HUES64 (cell line): Measurements from ENCODE around the gene ABHD12.

Source experiments
- H3K27ac ChIP-seq: 2 replicates; pipeline ENCODE4 v1.7.0; 2013; ENCODE audit warnings: low read depth, low read length, inconsistent platforms
- H3K27me3 ChIP-seq: 2 replicates; pipeline ENCODE4 v1.6.1; 2013; ENCODE audit warnings: mild to moderate bottlenecking, low read length; ENCODE audit not compliant: insufficient read depth
- H3K36me3 ChIP-seq: 2 replicates; pipeline ENCODE4 v1.6.1; 2013; ENCODE audit warnings: mild to moderate bottlenecking, low read length; ENCODE audit not compliant: insufficient read depth
- H3K4me1 ChIP-seq: 2 replicates; pipeline ENCODE4 v1.6.1; 2013; ENCODE audit warnings: mild to moderate bottlenecking, low read length, moderate library complexity; ENCODE audit not compliant: insufficient read depth
- H3K4me3 ChIP-seq: 2 replicates; pipeline ENCODE4 v1.5.1; 2013; ENCODE audit warnings: mild to moderate bottlenecking, low read length, moderate library complexity
- H3K9ac ChIP-seq: 2 replicates; pipeline ENCODE4 v1.6.1; 2013; ENCODE audit warnings: mild to moderate bottlenecking, low read depth, low read length
- H3K9me3 ChIP-seq: 2 replicates; pipeline ENCODE4 v1.6.1; 2013; ENCODE audit warnings: low read depth, low read length; ENCODE audit not compliant: insufficient read depth
- WGBS: fragments of 150-250, 120-280 bp; methylation state at CpG from one replicate; pipeline ENCODE4 v1.1.7; 2013; ENCODE audit warnings: missing lambda C conversion rate; 5-methylcytosine and 5-hydroxymethylcytosine counted together

The ABHD12 gene

DNA sequence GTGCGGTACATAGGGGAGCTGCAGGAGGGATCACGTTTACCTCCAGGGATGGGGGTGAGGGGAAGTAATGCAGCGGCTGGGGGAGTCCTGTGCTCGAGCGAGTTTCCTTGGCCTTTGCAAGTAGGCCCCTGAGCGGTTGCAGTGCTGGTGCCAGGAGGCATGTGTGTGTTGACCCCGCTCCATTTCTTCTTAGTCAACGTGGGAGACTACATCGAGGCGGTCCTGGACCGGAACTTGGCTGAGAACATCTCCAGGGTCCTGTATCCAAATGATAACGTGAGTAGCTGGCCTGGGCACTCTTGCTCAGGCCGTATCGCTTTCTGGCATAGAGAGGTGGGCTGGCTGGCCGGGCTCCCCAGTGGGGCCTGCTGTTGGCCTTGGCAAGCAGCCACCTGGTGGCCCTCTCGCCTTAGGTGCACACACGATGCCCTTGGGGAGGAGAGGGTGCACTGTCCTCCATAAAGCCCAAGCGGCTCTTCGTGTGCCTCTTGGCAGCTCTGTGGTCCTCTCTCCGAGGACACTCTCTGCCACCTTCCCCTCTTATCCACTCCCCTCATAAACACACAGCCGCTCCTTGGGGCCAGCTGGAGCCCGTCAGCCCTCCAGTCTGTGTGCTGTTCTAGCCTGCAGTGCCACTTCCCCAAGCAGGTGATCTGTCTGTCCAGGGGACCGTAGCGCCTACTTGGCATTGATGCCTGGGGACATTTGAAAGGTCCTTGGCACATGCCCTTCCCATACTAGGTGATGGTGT is 113.4 kb downstream of the ABHD12 start:
- no peak overlapping the region for H3K9ac ChIP-seq
- H3K27ac ChIP-seq = no peak overlapping the region
- peaks cover 75% of the 10 kb centered on the region for H3K36me3 ChIP-seq
- H3K9me3 ChIP-seq = no peaks in the 10 kb centered on the region
- H3K4me3 ChIP-seq = no peak overlapping the region
- WGBS = 94% methylated on average over 24 of the region's 24 CpGs
- H3K27me3 ChIP-seq = no peaks in the 10 kb centered on the region
- H3K4me1 ChIP-seq = no peaks in the 10 kb centered on the region

DNA sequence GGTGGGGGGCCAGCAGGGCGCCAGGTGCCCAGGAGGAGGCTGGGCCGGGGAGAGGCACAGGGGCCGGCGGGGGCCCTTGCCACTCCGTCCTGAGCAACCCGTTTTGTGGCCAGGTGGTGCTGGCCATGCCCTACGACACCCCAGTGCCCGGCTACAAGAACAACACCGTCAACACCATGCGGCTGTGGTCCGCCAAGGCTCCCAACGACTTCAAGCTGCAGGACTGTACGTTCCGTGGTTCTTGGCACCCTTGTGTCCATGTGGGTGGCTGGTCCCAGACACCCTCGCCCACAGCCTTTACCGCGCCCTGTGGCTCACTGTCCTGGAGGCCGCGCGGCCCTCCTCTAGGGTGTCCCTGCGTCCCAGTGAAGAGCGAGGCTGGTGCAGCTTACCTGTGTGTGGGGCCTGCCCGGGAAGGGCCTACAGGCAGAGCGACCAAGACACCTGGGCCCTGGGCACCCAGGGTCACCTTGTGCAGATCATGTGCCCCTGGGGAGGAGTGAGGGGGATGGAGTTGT is 114.0 kb downstream of the ABHD12 start:
- no peaks in the 10 kb centered on the region for H3K27me3 ChIP-seq
- H3K36me3 ChIP-seq = peaks cover 75% of the 10 kb centered on the region
- H3K9me3 ChIP-seq = no peaks in the 10 kb centered on the region
- no peak overlapping the region for H3K27ac ChIP-seq
- no peaks in the 10 kb centered on the region for H3K4me1 ChIP-seq
- WGBS = 93% methylated on average over 24 of the region's 24 CpGs
- no peak overlapping the region for H3K4me3 ChIP-seq
- no peak overlapping the region for H3K9ac ChIP-seq

DNA sequence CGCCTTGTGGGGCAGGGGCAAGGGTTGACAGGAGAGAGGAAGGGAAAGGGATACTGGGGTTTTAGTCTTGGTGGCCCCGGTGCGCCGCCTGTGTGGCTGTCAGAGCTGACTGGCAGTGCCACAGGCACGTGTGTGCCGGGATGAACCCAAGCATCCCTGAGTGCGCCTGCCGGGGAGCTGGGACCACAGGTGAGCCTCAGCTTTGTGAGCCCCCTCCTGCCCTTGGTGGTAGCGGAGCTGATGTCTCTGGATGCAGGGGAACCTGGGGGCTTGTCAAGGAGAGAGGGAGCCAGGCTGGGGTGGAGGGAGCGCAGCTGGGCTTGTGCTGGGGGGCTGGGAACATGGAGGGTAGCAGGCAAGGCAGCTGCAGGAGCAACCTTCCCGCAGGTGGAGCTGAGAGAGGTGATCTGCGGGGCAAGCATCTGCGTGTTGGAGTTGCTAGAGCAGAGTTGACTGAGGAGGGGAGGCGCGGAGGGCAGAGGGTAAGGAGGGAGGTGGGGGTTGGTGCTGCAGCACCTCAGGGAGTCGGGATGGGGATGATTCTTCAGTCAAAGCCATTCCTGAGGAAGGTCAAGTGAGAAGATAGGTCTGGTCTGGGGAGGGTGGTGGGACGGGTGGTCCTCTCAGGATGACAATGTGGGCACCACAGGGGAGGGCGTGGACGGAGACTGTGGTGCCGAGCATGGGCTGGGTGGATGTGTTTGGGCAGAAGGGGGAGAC is 114.7 kb downstream of the ABHD12 start:
- WGBS = 94% methylated on average over 20 of the region's 20 CpGs
- Histone ChIP-seq H3K9me3 (no peaks in the 10 kb centered on the region), H3K27me3 (no peaks in the 10 kb centered on the region), H3K4me1 (no peaks in the 10 kb centered on the region), H3K9ac (no peak overlapping the region), H3K36me3 (peaks cover 76% of the 10 kb centered on the region), H3K27ac (no peak overlapping the region), H3K4me3 (no peak overlapping the region)

DNA sequence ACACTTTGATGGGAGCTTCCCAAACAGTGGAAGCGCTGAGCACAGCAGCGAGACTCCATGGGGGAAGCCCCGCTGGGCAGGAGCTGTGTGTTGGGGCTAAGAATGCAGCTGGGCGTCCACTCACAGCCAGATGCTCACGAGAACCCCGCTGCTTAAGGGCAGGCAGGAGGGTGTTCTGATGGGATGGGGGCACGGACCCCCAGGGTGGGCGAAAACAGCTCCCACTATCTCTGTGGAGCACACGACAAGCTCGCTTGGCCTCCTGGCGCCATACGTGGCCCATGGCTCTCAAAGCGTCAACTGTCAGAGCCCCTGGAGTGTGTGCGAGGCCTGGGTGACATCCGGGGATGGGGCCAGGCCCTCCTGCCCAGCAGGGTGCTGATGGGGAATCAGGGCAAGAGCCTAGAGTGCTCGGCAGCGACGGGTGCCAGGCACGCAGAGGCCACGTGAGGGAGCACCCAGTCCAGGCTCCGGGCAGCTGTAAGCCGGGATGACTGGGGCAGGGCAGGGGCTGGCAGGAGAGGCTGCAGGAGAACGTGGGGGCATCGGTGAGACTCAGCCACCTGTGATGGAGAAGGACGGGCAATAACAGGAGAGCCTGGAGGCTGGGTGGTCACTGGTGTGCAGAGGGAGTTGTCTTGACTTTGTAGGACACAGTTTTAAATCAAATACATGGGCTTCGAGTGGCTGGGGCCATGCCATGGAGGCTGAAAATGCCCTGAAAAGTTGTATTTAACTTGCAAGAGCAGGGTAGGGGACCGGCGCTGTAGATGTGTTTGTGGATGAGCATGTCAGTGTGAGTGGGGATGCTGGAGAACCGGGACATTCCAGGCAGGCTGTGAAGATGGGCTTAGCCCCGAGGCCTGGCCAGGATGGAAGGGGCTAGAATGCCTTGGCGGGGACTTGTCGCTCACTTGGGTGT is 115.5 kb downstream of the ABHD12 start:
- no peaks in the 10 kb centered on the region for H3K9me3 ChIP-seq
- H3K36me3 ChIP-seq = peaks cover 71% of the 10 kb centered on the region
- H3K4me1 ChIP-seq = no peaks in the 10 kb centered on the region
- no peak overlapping the region for H3K4me3 ChIP-seq
- no peak overlapping the region for H3K27ac ChIP-seq
- H3K9ac ChIP-seq = no peak overlapping the region
- 93% methylated on average over 32 of the region's 32 CpGs for WGBS
- no peaks in the 10 kb centered on the region for H3K27me3 ChIP-seq

DNA sequence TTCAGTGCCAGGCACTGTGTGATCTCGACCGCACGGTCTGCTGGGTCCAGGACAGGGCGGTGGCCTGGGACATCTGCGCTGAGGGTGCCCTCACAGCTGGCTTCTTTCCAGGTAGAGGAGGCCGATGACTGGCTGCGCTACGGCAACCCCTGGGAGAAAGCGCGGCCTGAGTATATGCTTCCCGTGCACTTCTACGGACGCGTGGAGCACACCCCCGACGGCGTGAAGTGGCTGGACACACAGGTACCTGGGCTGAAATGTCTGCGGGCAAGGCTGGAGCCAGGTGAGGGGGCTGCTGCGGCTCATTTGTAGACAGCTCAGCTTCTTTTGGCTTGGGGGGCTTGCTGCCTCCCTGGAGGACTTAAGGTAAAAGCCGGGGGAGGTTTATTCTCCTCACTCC is 116.2 kb downstream of the ABHD12 start:
- Histone ChIP-seq H3K4me3 (no peak overlapping the region), H3K27me3 (no peaks in the 10 kb centered on the region), H3K9me3 (no peaks in the 10 kb centered on the region), H3K9ac (no peak overlapping the region), H3K36me3 (peaks cover 71% of the 10 kb centered on the region), H3K4me1 (no peaks in the 10 kb centered on the region), H3K27ac (no peak overlapping the region)
- WGBS = 97% methylated on average over 20 of the region's 20 CpGs

DNA sequence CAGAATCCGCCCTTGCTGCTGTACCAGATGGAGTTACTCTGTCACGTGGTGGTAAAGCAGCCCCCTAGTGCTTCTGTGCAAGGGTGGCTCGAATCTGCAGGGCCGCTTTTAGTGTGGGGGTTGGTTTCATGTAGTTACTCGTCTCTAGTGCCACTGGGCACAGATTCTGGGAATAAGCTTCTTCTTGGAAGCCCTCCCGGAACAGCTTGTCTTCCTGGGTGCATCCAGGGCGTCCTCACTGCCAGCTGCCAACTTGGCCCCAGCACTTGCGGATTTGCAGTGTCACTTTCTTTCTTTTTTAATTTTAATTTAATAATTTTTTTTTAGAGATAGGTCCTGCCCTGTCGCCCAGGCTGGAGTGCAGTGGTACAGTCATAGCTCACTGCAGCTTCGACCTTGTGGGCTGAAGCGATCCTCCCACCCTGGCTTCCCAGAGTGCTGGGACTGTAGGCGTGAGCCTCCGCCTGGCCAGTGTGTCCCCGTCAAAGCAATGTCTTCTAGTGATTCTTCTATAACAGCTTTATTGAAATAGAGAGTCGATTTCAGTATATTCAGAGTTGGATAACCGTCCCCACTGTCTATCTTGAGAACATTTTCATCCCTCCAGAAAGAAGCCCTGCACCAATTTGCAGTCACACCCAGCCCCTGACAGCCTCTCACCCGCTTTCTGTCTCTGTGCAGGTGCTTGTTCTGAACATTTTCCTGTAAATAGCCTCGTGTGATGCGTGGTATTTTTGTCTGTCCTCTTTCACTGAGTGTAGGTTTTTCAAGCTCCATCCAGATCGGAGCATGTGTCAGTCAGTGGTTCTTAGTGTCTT is 116.9 kb downstream of the ABHD12 start:
- Histone ChIP-seq H3K4me3 (no peak overlapping the region), H3K36me3 (peaks cover 71% of the 10 kb centered on the region), H3K9ac (no peak overlapping the region), H3K27ac (no peak overlapping the region), H3K4me1 (no peaks in the 10 kb centered on the region), H3K27me3 (no peaks in the 10 kb centered on the region), H3K9me3 (no peaks in the 10 kb centered on the region)
- WGBS = 94% methylated on average over 20 of the region's 20 CpGs

DNA sequence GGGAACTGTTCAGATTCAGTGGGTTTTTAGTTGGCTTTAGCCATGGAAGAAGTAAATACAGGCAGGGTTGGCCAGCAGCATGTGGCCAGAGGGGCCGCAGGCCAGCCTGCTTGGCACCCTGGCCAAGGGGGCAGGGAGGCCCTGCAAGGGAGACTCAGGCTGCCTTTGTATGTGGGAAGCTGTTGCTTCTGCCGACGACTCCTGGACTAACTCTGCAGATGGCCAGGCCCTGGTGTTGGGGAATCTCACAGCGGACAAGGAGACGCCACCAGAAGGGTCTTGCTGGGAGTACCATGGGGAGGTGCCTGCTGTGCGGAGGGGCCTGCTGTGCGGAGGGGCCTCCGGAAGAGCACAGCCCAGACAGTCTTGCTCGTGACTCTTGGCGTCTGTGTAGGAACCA is 117.6 kb downstream of the ABHD12 start:
- Histone ChIP-seq H3K4me3 (no peak overlapping the region), H3K36me3 (peaks cover 68% of the 10 kb centered on the region), H3K9ac (no peak overlapping the region), H3K9me3 (no peaks in the 10 kb centered on the region), H3K27ac (no peak overlapping the region), H3K4me1 (no peaks in the 10 kb centered on the region), H3K27me3 (no peaks in the 10 kb centered on the region)
- WGBS = 95% methylated on average over 10 of the region's 10 CpGs

DNA sequence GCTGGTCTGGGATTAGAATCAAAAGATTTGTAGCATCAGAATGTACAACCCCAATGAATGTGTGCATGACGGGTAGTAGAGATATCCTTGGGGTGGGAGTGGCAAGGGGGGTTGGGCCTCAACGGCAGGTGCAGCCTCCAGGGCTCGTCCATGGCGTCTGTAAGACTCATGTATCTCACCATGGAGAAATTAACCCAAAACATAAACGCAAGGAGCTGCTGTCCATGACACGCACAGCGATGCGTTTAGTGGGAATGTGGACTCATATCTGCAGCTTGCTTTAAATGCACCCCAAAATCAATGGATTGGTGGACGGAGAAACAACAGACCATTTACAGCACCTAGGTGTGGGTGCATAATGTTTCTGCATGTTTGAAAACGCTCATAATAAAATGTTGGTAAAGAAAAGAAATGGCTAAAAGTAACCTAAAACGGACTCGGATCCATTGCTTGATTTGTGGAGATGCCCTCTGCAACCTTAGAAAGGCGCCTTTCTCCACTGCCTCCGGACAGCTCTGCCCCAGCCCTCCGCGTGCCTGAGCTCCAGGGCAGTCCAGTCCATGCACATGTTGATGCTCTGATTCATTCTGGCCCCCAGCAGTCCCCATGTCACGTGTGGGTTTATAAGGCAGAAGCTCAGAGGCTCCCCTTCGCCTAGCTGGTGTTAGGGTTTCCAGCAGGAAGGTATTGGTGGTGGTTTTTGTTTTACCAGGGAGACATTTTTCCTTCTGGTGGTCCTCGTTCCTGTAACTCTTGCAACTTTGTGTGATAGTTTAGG is 118.2 kb downstream of the ABHD12 start:
- peaks cover 62% of the 10 kb centered on the region for H3K36me3 ChIP-seq
- H3K4me1 ChIP-seq = no peaks in the 10 kb centered on the region

DNA sequence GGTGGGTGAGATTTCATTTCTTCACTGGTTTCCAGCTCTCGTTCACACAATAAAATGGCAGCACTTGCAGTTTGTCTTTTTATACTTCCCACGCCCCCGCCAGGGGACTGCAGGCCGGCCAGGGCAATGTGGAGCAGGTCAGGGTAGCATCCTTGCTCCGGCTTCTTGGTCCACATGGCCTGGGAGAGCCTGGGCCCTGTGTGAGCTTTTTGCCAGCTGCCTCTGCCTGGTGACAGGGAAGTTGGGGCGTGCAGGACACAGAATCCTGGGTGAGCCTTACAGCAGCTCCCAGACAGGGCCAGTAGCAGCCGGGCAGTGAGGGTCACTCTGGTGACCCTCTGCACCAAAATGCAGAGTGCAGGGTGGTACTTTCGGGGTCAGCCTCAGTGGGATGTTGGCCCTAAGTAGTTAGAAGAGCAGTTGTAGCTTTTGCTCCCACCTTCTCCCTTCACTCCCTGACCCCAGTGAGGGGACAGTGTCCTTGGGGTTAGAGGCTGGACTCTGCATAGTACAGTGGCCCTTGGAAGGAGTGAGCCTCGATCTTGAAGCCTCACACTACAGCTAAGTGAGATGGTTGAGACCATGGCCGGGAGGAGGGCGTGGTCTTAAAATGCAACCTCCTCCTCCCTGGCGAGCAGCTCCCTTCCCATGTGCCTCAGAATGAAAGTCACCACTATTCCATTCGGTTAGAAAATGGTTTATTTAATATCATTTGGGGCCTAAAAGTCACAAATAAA is 119.0 kb downstream of the ABHD12 start:
- Histone ChIP-seq H3K4me3 (no peak overlapping the region), H3K4me1 (no peaks in the 10 kb centered on the region), H3K9me3 (no peaks in the 10 kb centered on the region), H3K27me3 (no peaks in the 10 kb centered on the region), H3K36me3 (peaks cover 54% of the 10 kb centered on the region), H3K9ac (no peak overlapping the region), H3K27ac (no peak overlapping the region)
- 94% methylated on average over 13 of the region's 13 CpGs for WGBS

More for the DNA sequence above, 118.2 kb downstream of the ABHD12 start:
- Histone ChIP-seq H3K9me3 (no peaks in the 10 kb centered on the region), H3K9ac (no peak overlapping the region), H3K4me3 (no peak overlapping the region), H3K27ac (no peak overlapping the region), H3K27me3 (no peaks in the 10 kb centered on the region)
- 96% methylated on average over 19 of the region's 19 CpGs for WGBS
